DMS79 treated with DMSO at 0.1 percent for 48 hours (cell line): ENCODE results near the gene KCNG2.

Source experiments
- DNase-seq: peaks from one replicate; lab custom pipeline; 2025; lab: John Stamatoyannopoulos, UW

KCNG2 gene

GRCh38 chr18:79926715-79927606 is 129.2 kb downstream of the KCNG2 start:
- peak; percentile 45 for DNase-seq

GRCh38 chr18:79927607-79928562 is 130.1 kb downstream of the KCNG2 start:
- DNase-seq: no peak

GRCh38 chr18:79928563-79928960 is 130.8 kb downstream of the KCNG2 start:
- DNase-seq: no peak

GRCh38 chr18:79930020-79930642 is 132.4 kb downstream of the KCNG2 start:
- DNase-seq: no peak

GRCh38 chr18:79931475-79931874 is 133.7 kb downstream of the KCNG2 start:
- DNase-seq: no peak

GRCh38 chr18:79932907-79933306 is 135.2 kb downstream of the KCNG2 start:
- no peak for DNase-seq

- no peak for DNase-seq
Observed at GRCh38 chr18:79933765-79934164, 136.0 kb downstream of the KCNG2 start.

GRCh38 chr18:79934311-79935097 is 136.8 kb downstream of the KCNG2 start:
- no peak for DNase-seq

- no peak for DNase-seq
Observed at GRCh38 chr18:79935098-79935480, 137.4 kb downstream of the KCNG2 start.

GRCh38 chr18:79935499-79935898 is 137.8 kb downstream of the KCNG2 start:
- no peak for DNase-seq

GRCh38 chr18:79935925-79936324 is 138.2 kb downstream of the KCNG2 start:
- DNase-seq: no peak

GRCh38 chr18:79936641-79937040 is 138.9 kb downstream of the KCNG2 start:
- no peak for DNase-seq

- DNase-seq: no peak
Observed at GRCh38 chr18:79937103-79937860, 139.5 kb downstream of the KCNG2 start.

- DNase-seq: no peak
Observed at GRCh38 chr18:79938196-79938595, 140.5 kb downstream of the KCNG2 start.

- no peak for DNase-seq
Observed at GRCh38 chr18:79939096-79939495, 141.4 kb downstream of the KCNG2 start.

GRCh38 chr18:79940126-79940813 is 142.5 kb downstream of the KCNG2 start:
- no peak for DNase-seq

- DNase-seq: peak; percentile 12
Observed at GRCh38 chr18:79940814-79941472, 143.2 kb downstream of the KCNG2 start.

- DNase-seq: no peak
Observed at GRCh38 chr18:79941473-79942119, 143.9 kb downstream of the KCNG2 start.

GRCh38 chr18:79942211-79942610 is 144.5 kb downstream of the KCNG2 start:
- DNase-seq: no peak
